K562 (cell line): ENCODE results near the gene QKI. TPM values are rescaled to one million over a fixed set of nuclear protein-coding genes. Genes with fewer than 3 reads are reported as not detected.
A peak's percentile ranks its signal among the peaks of the same experiment; 100 is the strongest.

Source experiments
- HEY1 ChIP-seq: fragments of 250-450 bp; sonication (Bioruptor Pico); IDR thresholded peaks from 2 replicates; pipeline ENCODE4 v1.5.0; 2020; ENCODE audit warnings: mild to moderate bottlenecking, moderate library complexity, borderline replicate concordance
- HLTF ChIP-seq: fragments of 450-650 bp; IDR thresholded peaks from 2 replicates; pipeline ENCODE4 v1.6.1; 2016
- KDM5B ChIP-seq: fragments of 200-600 bp; sonication (generic); IDR thresholded peaks from 2 replicates; pipeline ENCODE4 v1.6.1; 2012; ENCODE audit warnings: low read depth, mild to moderate bottlenecking, moderate library complexity, low read length, control low read depth, inconsistent platforms; ENCODE audit not compliant: insufficient replicate concordance
- MAFF ChIP-seq: IDR thresholded peaks from 2 replicates; pipeline ENCODE4 v1.6.1; 2012; ENCODE audit warnings: low read length, improper control_type of control experiment
- MECOM ChIP-seq: fragments of 250-450 bp; sonication (Bioruptor Pico); IDR thresholded peaks from 2 replicates; pipeline ENCODE4 v1.8.0; 2022; ENCODE audit warnings: inconsistent platforms
- MTA1 ChIP-seq: fragments of 450-650 bp; IDR thresholded peaks from 2 replicates; pipeline ENCODE4 v1.6.1; 2017; ENCODE audit warnings: borderline replicate concordance
- PPARD ChIP-seq: fragments of 250-450 bp; sonication (Bioruptor Pico); IDR thresholded peaks from 2 replicates; pipeline ENCODE4 v1.8.0; 2022; ENCODE audit warnings: inconsistent platforms, mild to moderate bottlenecking, moderate library complexity
- SAFB2 ChIP-seq: fragments of 200-400 bp; formaldehyde crosslinking; IDR thresholded peaks from 2 replicates; pipeline ENCODE4 v1.6.1; 2018; ENCODE audit warnings: borderline replicate concordance, low read length, low read depth, moderate library complexity; ENCODE audit not compliant: severe bottlenecking
- SIN3B ChIP-seq: fragments of 450-650 bp; IDR thresholded peaks from 2 replicates; pipeline ENCODE4 v1.6.1; 2017; ENCODE audit warnings: low read depth, mild to moderate bottlenecking, moderate library complexity
- SIX5 ChIP-seq, 2 experiments: IDR thresholded peaks; 2 replicates each; pipeline ENCODE4 v1.6.1; 2011; ENCODE audit warnings: low read length in 2 of 2, borderline replicate concordance in 1 of 2, low read depth in 1 of 2, mild to moderate bottlenecking in 1 of 2, moderate library complexity in 1 of 2; ENCODE audit not compliant: insufficient read depth in 1 of 2
- SMAD2 ChIP-seq: fragments of 150-350 bp; IDR thresholded peaks from 2 replicates; pipeline ENCODE4 v1.6.1; 2014; ENCODE audit warnings: low read depth, mild to moderate bottlenecking, low read length
- SNIP1 ChIP-seq: fragments of 450-650 bp; IDR thresholded peaks from 2 replicates; pipeline ENCODE4 v1.7.1; 2017; ENCODE audit warnings: low read depth, mild to moderate bottlenecking
- ZBTB8A ChIP-seq: fragments of 450-650 bp; IDR thresholded peaks from 2 replicates; pipeline ENCODE4 v1.6.1; 2018; ENCODE audit warnings: mild to moderate bottlenecking, moderate library complexity; ENCODE audit not compliant: partially characterized antibody
- polyA plus RNA-seq, 8 experiments: library from polyadenylated mRNA; depleted of rRNA in 4 of 8; stranded (reverse) in 5 of 8; unstranded in 3 of 8; fragments of >200 nt; fragmentation: Nextera tagmentation in 2 of 8; fragmentation: Illumina TruSeq in 1 of 8; extraction: Ambion mirVana in 2 of 8; extraction: Trizol in 1 of 8; gene quantifications; 2 replicates each; pipeline versions ENCODE4 v1.2.1 to v1.2.3, GENCODE V29; 2011 to 2014; ENCODE audit warnings: inconsistent platforms in 1 of 8, missing spikeins in 1 of 8
- total RNA-seq, 7 experiments: library from RNA; depleted of rRNA in 6 of 7; stranded (reverse); fragments of >200 nt in 6 of 7; fragmentation: Illumina TruSeq in 2 of 7; extraction: Trizol in 2 of 7; gene quantifications; 2 replicates each; pipeline versions ENCODE4 v1.2.1 to v1.2.3, GENCODE V29; 2011 to 2021; ENCODE audit warnings: low replicate concordance in 1 of 7
- TF ChIP-seq, protein P1 (sequence below): fragments of 450-650 bp; IDR thresholded peaks from 2 replicates; pipeline ENCODE4 v1.6.1; 2017; ENCODE audit warnings: antibody characterized with exemption, mild to moderate bottlenecking
- TF ChIP-seq, protein P2 (sequence below): fragments of 250-450 bp; sonication (Bioruptor Pico); IDR thresholded peaks from 2 replicates; pipeline ENCODE4 v1.4.0; 2020
- TF ChIP-seq, protein P3 (sequence below): fragments of 200-800 bp; sonication (Bioruptor generic); IDR thresholded peaks from 2 replicates; pipeline ENCODE4 v1.6.1; 2016; ENCODE audit warnings: missing genetic modification characterization, missing compliant biosample characterization
- TF ChIP-seq, protein P4 (sequence below): sonication (generic); formaldehyde crosslinking; IDR thresholded peaks from 2 replicates; pipeline ENCODE4 v1.8.0; 2023; ENCODE audit warnings: mild to moderate bottlenecking, missing genetic modification reagents

The QKI gene
- total and polyA plus RNA-seq, 9 of the 15 experiments (the other 6 are each of a cell fraction or from before 2014, with no cell fraction given): 20.4 to 215 (median 123) TPM

DNA sequence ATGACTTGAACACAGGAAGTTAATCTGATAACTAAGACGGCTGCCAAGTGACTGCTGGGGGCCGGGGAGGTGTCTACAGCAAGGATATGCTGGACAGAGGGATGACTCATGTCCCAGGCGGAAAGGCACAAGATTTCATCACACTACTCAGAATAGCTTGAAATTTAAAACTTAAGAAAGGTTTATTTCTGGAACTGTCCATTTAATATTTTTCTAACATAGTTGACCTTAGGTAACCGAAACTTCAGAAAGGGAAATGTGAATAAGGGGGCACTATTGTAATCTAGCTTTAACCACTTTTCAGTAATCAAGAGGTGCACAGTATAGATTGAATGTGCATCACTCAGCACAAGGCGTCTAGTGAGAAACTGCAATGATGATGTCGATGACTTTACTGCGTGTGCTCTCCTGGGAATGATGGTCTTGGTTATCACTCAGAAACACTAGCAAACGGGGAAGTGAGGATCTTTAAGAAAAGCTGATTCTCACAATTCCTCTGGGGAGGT, 171.5 kb downstream of the QKI start (continued):
- TF ChIP-seq MAFF: 0 out of 2 replicates have a peak, but pooled peaks have one; percentile 3
- TF ChIP-seq PPARD (CRISPR knock-in tag): no peak
- no peak for TF ChIP-seq ZBTB8A
- TF ChIP-seq SIN3B: no peak
- no peak for TF ChIP-seq KDM5B
- TF ChIP-seq SAFB2: no peak
- TF ChIP-seq, protein P1, sequence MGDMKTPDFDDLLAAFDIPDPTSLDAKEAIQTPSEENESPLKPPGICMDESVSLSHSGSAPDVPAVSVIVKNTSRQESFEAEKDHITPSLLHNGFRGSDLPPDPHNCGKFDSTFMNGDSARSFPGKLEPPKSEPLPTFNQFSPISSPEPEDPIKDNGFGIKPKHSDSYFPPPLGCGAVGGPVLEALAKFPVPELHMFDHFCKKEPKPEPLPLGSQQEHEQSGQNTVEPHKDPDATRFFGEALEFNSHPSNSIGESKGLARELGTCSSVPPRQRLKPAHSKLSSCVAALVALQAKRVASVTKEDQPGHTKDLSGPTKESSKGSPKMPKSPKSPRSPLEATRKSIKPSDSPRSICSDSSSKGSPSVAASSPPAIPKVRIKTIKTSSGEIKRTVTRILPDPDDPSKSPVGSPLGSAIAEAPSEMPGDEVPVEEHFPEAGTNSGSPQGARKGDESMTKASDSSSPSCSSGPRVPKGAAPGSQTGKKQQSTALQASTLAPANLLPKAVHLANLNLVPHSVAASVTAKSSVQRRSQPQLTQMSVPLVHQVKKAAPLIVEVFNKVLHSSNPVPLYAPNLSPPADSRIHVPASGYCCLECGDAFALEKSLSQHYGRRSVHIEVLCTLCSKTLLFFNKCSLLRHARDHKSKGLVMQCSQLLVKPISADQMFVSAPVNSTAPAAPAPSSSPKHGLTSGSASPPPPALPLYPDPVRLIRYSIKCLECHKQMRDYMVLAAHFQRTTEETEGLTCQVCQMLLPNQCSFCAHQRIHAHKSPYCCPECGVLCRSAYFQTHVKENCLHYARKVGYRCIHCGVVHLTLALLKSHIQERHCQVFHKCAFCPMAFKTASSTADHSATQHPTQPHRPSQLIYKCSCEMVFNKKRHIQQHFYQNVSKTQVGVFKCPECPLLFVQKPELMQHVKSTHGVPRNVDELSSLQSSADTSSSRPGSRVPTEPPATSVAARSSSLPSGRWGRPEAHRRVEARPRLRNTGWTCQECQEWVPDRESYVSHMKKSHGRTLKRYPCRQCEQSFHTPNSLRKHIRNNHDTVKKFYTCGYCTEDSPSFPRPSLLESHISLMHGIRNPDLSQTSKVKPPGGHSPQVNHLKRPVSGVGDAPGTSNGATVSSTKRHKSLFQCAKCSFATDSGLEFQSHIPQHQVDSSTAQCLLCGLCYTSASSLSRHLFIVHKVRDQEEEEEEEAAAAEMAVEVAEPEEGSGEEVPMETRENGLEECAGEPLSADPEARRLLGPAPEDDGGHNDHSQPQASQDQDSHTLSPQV: peak; percentile 72
- no peak for TF ChIP-seq HEY1
- no peak for TF ChIP-seq MTA1
- TF ChIP-seq HLTF: no peak
- no peak for TF ChIP-seq SNIP1
- TF ChIP-seq MECOM: no peak
- TF ChIP-seq, protein P2, sequence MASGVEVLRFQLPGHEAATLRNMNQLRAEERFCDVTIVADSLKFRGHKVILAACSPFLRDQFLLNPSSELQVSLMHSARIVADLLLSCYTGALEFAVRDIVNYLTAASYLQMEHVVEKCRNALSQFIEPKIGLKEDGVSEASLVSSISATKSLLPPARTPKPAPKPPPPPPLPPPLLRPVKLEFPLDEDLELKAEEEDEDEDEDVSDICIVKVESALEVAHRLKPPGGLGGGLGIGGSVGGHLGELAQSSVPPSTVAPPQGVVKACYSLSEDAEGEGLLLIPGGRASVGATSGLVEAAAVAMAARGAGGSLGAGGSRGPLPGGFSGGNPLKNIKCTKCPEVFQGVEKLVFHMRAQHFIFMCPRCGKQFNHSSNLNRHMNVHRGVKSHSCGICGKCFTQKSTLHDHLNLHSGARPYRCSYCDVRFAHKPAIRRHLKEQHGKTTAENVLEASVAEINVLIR (CRISPR knock-in tag): no peak
- TF ChIP-seq, protein P3, sequence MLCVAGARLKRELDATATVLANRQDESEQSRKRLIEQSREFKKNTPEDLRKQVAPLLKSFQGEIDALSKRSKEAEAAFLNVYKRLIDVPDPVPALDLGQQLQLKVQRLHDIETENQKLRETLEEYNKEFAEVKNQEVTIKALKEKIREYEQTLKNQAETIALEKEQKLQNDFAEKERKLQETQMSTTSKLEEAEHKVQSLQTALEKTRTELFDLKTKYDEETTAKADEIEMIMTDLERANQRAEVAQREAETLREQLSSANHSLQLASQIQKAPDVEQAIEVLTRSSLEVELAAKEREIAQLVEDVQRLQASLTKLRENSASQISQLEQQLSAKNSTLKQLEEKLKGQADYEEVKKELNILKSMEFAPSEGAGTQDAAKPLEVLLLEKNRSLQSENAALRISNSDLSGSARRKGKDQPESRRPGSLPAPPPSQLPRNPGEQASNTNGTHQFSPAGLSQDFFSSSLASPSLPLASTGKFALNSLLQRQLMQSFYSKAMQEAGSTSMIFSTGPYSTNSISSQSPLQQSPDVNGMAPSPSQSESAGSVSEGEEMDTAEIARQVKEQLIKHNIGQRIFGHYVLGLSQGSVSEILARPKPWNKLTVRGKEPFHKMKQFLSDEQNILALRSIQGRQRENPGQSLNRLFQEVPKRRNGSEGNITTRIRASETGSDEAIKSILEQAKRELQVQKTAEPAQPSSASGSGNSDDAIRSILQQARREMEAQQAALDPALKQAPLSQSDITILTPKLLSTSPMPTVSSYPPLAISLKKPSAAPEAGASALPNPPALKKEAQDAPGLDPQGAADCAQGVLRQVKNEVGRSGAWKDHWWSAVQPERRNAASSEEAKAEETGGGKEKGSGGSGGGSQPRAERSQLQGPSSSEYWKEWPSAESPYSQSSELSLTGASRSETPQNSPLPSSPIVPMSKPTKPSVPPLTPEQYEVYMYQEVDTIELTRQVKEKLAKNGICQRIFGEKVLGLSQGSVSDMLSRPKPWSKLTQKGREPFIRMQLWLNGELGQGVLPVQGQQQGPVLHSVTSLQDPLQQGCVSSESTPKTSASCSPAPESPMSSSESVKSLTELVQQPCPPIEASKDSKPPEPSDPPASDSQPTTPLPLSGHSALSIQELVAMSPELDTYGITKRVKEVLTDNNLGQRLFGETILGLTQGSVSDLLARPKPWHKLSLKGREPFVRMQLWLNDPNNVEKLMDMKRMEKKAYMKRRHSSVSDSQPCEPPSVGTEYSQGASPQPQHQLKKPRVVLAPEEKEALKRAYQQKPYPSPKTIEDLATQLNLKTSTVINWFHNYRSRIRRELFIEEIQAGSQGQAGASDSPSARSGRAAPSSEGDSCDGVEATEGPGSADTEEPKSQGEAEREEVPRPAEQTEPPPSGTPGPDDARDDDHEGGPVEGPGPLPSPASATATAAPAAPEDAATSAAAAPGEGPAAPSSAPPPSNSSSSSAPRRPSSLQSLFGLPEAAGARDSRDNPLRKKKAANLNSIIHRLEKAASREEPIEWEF (CRISPR knock-in tag): no peak
- TF ChIP-seq, protein P4, sequence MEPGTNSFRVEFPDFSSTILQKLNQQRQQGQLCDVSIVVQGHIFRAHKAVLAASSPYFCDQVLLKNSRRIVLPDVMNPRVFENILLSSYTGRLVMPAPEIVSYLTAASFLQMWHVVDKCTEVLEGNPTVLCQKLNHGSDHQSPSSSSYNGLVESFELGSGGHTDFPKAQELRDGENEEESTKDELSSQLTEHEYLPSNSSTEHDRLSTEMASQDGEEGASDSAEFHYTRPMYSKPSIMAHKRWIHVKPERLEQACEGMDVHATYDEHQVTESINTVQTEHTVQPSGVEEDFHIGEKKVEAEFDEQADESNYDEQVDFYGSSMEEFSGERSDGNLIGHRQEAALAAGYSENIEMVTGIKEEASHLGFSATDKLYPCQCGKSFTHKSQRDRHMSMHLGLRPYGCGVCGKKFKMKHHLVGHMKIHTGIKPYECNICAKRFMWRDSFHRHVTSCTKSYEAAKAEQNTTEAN (CRISPR knock-in tag): no peak
- TF ChIP-seq SMAD2: no peak
- no peak for TF ChIP-seq SIX5 (IDR thresholded peaks at IDR 0.05; ENCODE audit: borderline replicate concordance in 1 of 2, insufficient read depth in 1 of 2, low read depth in 1 of 2, low read length in 2 of 2)
